CD4-positive, CD25-positive, alpha-beta regulatory T cell (primary cell): ENCODE data around the gene MEIOB. TPM values are rescaled to one million over a fixed set of nuclear protein-coding genes. Genes with fewer than 3 reads are reported as not detected.
A peak's percentile ranks its signal among the peaks of the same experiment; 100 is the strongest.

ENCODE experiments used
- ATAC-seq, 2 donors: fragments of 150-1000 bp; cut with Tn5 transposase; one replicate each; pipeline ENCODE4 v1.10.0; 2021; ENCODE audit warnings: low read depth in 2 of 2, moderate number of reproducible peaks in 2 of 2, moderate library complexity in 1 of 2
- DNase-seq, 3 donors: peaks; one replicate each; pipeline versions ENCODE4 v3.0.0 to v3.0.0-alpha.2; 2012 to 2022; ENCODE audit warnings: mixed read lengths in 1 of 3
- H3K27ac ChIP-seq: one replicate; pipeline ENCODE4 v1.7.0; 2013; ENCODE audit warnings: mild to moderate bottlenecking, low read length; ENCODE audit not compliant: insufficient read depth, poor library complexity, severe bottlenecking
- H3K27me3 ChIP-seq: one replicate; pipeline ENCODE4 v1.7.0; 2013; ENCODE audit warnings: low read length; ENCODE audit not compliant: control insufficient read depth, insufficient read depth
- H3K36me3 ChIP-seq: one replicate; pipeline ENCODE4 v1.7.0; 2013; ENCODE audit warnings: mild to moderate bottlenecking, low read length, moderate library complexity; ENCODE audit not compliant: control insufficient read depth, insufficient read depth
- H3K4me1 ChIP-seq: 2 replicates; pipeline ENCODE4 v1.7.0; 2013; ENCODE audit warnings: mild to moderate bottlenecking, low read length; ENCODE audit not compliant: insufficient read depth, control insufficient read depth, poor library complexity, severe bottlenecking
- H3K4me3 ChIP-seq: one replicate; pipeline ENCODE4 v1.7.0; 2013; ENCODE audit warnings: low read depth, mild to moderate bottlenecking, low read length, moderate library complexity
- H3K9me3 ChIP-seq, 2 experiments: 1 replicate in 1 of 2; 2 replicates in 1 of 2; pipeline ENCODE4 v1.7.0; 2013; ENCODE audit warnings: low read length in 2 of 2, mild to moderate bottlenecking in 1 of 2, moderate library complexity in 1 of 2; ENCODE audit not compliant: control insufficient read depth in 2 of 2
- H3K27ac Mint-ChIP-seq, 3 donors: one replicate each; pipeline ENCODE4 v1.8.0; 2020 to 2022; ENCODE audit warnings: mild to moderate bottlenecking in 3 of 3, mixed read lengths in 3 of 3, moderate library complexity in 2 of 3
- H3K27me3 Mint-ChIP-seq: one replicate; pipeline ENCODE4 v1.8.0; 2022; ENCODE audit warnings: mild to moderate bottlenecking, mixed read lengths
- H3K36me3 Mint-ChIP-seq: one replicate; pipeline ENCODE4 v1.8.0; 2020; ENCODE audit warnings: mixed read lengths
- H3K4me1 Mint-ChIP-seq, 4 donors: one replicate each; pipeline ENCODE4 v1.8.0; 2020 to 2022; ENCODE audit warnings: mixed read lengths in 4 of 4, mild to moderate bottlenecking in 1 of 4
- H3K4me3 Mint-ChIP-seq, 4 donors: one replicate each; pipeline ENCODE4 v1.8.0; 2020 to 2022; ENCODE audit warnings: mild to moderate bottlenecking in 4 of 4, mixed read lengths in 4 of 4, moderate library complexity in 3 of 4
- H3K9me3 Mint-ChIP-seq, 7 donors: one replicate each; pipeline ENCODE4 v1.8.0; 2020 to 2022; ENCODE audit warnings: mixed read lengths in 7 of 7, mild to moderate bottlenecking in 3 of 7, moderate library complexity in 2 of 7
- polyA plus RNA-seq, 4 donors: library from polyadenylated mRNA; unstranded; fragments of 300-500 nt; fragmentation: Illumina TruSeq; gene quantifications; one replicate each; pipeline ENCODE4 v1.2.3, GENCODE V29; 2021
- total RNA-seq: library from RNA; stranded (reverse); gene quantifications from one replicate; pipeline ENCODE4 v1.2.3, GENCODE V29; 2022

Gene MEIOB
- total and polyA plus RNA-seq, 5 donors from 2014 or later, result not detected

- DNase-seq (no peak), ATAC-seq (no peak)
- Histone ChIP-seq H3K27me3 (no peaks in the 10 kb centered on the region), H3K27ac (no peak overlapping the region), H3K4me3 (no peak overlapping the region), H3K4me1 (no peaks in the 10 kb centered on the region), H3K9me3 (no peaks in the 10 kb centered on the region), H3K36me3 (no peaks in the 10 kb centered on the region)
- Mint-ChIP-seq H3K9me3 (peaks cover 0 to 3% (median 0%) of the 10 kb centered on the region in 7 donors), H3K4me1 (peaks cover 0 to 8% (median 3%) of the 10 kb centered on the region in 4 donors), H3K27me3 (peaks cover 52% of the 10 kb centered on the region), H3K4me3 (no peak overlapping the region), H3K27ac (no peak overlapping the region), H3K36me3 (no peaks in the 10 kb centered on the region)
Measured at GRCh38 chr16:1917056-1917664, 45.2 kb upstream of the MEIOB start.

GRCh38 chr16:1916640-1916990 is 44.7 kb upstream of the MEIOB start:
- H3K36me3 ChIP-seq, result no peaks in the 10 kb centered on the region
- peaks cover 0 to 8% (median 3%) of the 10 kb centered on the region in 4 donors for H3K4me1 Mint-ChIP-seq
- no peaks in the 10 kb centered on the region for H3K9me3 ChIP-seq
- ATAC-seq (no peak), DNase-seq (no peak)
- peaks cover 0 to 3% (median 0%) of the 10 kb centered on the region in 7 donors for H3K9me3 Mint-ChIP-seq
- H3K27me3 ChIP-seq, result no peaks in the 10 kb centered on the region
- no peak overlapping the region for H3K27ac ChIP-seq
- H3K27ac Mint-ChIP-seq, result no peak overlapping the region
- H3K27me3 Mint-ChIP-seq, result peaks cover 47% of the 10 kb centered on the region
- H3K4me3 Mint-ChIP-seq, result no peak overlapping the region
- H3K36me3 Mint-ChIP-seq, result no peaks in the 10 kb centered on the region
- H3K4me3 ChIP-seq, result no peak overlapping the region
- no peaks in the 10 kb centered on the region for H3K4me1 ChIP-seq

- no peak overlapping the region for H3K4me3 Mint-ChIP-seq
- Histone ChIP-seq H3K36me3 (no peaks in the 10 kb centered on the region), H3K27me3 (no peaks in the 10 kb centered on the region), H3K4me1 (no peaks in the 10 kb centered on the region), H3K27ac (no peak overlapping the region), H3K9me3 (no peaks in the 10 kb centered on the region), H3K4me3 (no peak overlapping the region)
- peak overlapping the region in 1 of 3 donors; percentile 38 for H3K27ac Mint-ChIP-seq
- no peak for ATAC-seq
- peaks cover 0 to 2% (median 0%) of the 10 kb centered on the region in 7 donors for H3K9me3 Mint-ChIP-seq
- no peak for DNase-seq
- peaks cover 41% of the 10 kb centered on the region for H3K27me3 Mint-ChIP-seq
- peaks cover 0 to 7% (median under 1%) of the 10 kb centered on the region in 4 donors for H3K4me1 Mint-ChIP-seq
- no peaks in the 10 kb centered on the region for H3K36me3 Mint-ChIP-seq
Measured at GRCh38 chr16:1915732-1916639, 44.0 kb upstream of the MEIOB start.

GRCh38 chr16:1914988-1915387 is 43.0 kb upstream of the MEIOB start:
- Histone ChIP-seq H3K4me1 (no peaks in the 10 kb centered on the region), H3K27me3 (no peaks in the 10 kb centered on the region), H3K27ac (no peak overlapping the region), H3K4me3 (no peak overlapping the region), H3K9me3 (no peaks in the 10 kb centered on the region), H3K36me3 (no peaks in the 10 kb centered on the region)
- H3K27ac Mint-ChIP-seq, result no peak overlapping the region
- H3K36me3 Mint-ChIP-seq, result no peaks in the 10 kb centered on the region
- peaks cover 34% of the 10 kb centered on the region for H3K27me3 Mint-ChIP-seq
- peaks cover 0 to 1% (median 0%) of the 10 kb centered on the region in 7 donors for H3K9me3 Mint-ChIP-seq
- H3K4me1 Mint-ChIP-seq, result peaks cover 0 to 2% (median 0%) of the 10 kb centered on the region in 4 donors
- ATAC-seq (no peak), DNase-seq (no peak)
- no peak overlapping the region for H3K4me3 Mint-ChIP-seq

- no peak overlapping the region for H3K27ac ChIP-seq
- DNase-seq, result no peak
- no peaks in the 10 kb centered on the region for H3K27me3 ChIP-seq
Measured at GRCh38 chr16:1914084-1914608, 42.2 kb upstream of the MEIOB start.

GRCh38 chr16:1913327-1914083 is 41.5 kb upstream of the MEIOB start:
- Histone ChIP-seq H3K4me3 (no peak overlapping the region), H3K36me3 (no peaks in the 10 kb centered on the region), H3K4me1 (no peaks in the 10 kb centered on the region), H3K27ac (no peak overlapping the region), H3K9me3 (no peaks in the 10 kb centered on the region), H3K27me3 (no peaks in the 10 kb centered on the region)
- no peak overlapping the region for H3K4me3 Mint-ChIP-seq
- peaks cover 34% of the 10 kb centered on the region for H3K27me3 Mint-ChIP-seq
- peaks cover 0 to 2% (median 0%) of the 10 kb centered on the region in 7 donors for H3K9me3 Mint-ChIP-seq
- ATAC-seq (no peak), DNase-seq (no peak)
- H3K36me3 Mint-ChIP-seq, result no peaks in the 10 kb centered on the region
- peaks cover 0 to 2% (median 0%) of the 10 kb centered on the region in 4 donors for H3K4me1 Mint-ChIP-seq
- H3K27ac Mint-ChIP-seq, result no peak overlapping the region

More at GRCh38 chr16:1914084-1914608, 42.2 kb upstream of the MEIOB start:
- ATAC-seq, result no peak
- H3K36me3 ChIP-seq, result no peaks in the 10 kb centered on the region
- no peaks in the 10 kb centered on the region for H3K9me3 ChIP-seq
- no peak overlapping the region for H3K4me3 Mint-ChIP-seq
- no peaks in the 10 kb centered on the region for H3K4me1 ChIP-seq
- H3K36me3 Mint-ChIP-seq, result no peaks in the 10 kb centered on the region
- H3K27me3 Mint-ChIP-seq, result peaks cover 34% of the 10 kb centered on the region
- H3K4me3 ChIP-seq, result no peak overlapping the region
- peaks cover 0 to 2% (median 0%) of the 10 kb centered on the region in 7 donors for H3K9me3 Mint-ChIP-seq
- H3K27ac Mint-ChIP-seq, result no peak overlapping the region
- peaks cover 0 to 2% (median 0%) of the 10 kb centered on the region in 4 donors for H3K4me1 Mint-ChIP-seq

GRCh38 chr16:1912215-1912543 is 40.2 kb upstream of the MEIOB start:
- H3K27me3 ChIP-seq, result no peaks in the 10 kb centered on the region
- H3K36me3 Mint-ChIP-seq, result no peaks in the 10 kb centered on the region
- H3K4me1 Mint-ChIP-seq, result peaks cover 0 to 2% (median 0%) of the 10 kb centered on the region in 4 donors
- peaks cover 0 to 2% (median 0%) of the 10 kb centered on the region in 7 donors for H3K9me3 Mint-ChIP-seq
- H3K4me3 ChIP-seq, result no peak overlapping the region
- peaks cover 32% of the 10 kb centered on the region for H3K27me3 Mint-ChIP-seq
- no peak overlapping the region for H3K27ac ChIP-seq
- H3K36me3 ChIP-seq, result no peaks in the 10 kb centered on the region
- H3K4me1 ChIP-seq, result no peaks in the 10 kb centered on the region
- H3K4me3 Mint-ChIP-seq, result no peak overlapping the region
- DNase-seq (no peak), ATAC-seq (no peak)
- H3K27ac Mint-ChIP-seq, result no peak overlapping the region
- no peaks in the 10 kb centered on the region for H3K9me3 ChIP-seq
